GM12873 (cell line): ENCODE measurements around the gene ARFIP2.

Experiments
- TF ChIP-seq, protein P1 (sequence below): IDR thresholded peaks from 2 replicates; pipeline ENCODE4 v1.5.1; 2012; ENCODE audit warnings: low read depth, mild to moderate bottlenecking, moderate library complexity, low read length, control low read depth; ENCODE audit not compliant: insufficient read depth; ENCODE audit errors: missing control alignments

The ARFIP2 gene

GRCh38 chr11:6438979-6439571, 42.1 kb downstream of the ARFIP2 start:
- TF ChIP-seq, protein P1, sequence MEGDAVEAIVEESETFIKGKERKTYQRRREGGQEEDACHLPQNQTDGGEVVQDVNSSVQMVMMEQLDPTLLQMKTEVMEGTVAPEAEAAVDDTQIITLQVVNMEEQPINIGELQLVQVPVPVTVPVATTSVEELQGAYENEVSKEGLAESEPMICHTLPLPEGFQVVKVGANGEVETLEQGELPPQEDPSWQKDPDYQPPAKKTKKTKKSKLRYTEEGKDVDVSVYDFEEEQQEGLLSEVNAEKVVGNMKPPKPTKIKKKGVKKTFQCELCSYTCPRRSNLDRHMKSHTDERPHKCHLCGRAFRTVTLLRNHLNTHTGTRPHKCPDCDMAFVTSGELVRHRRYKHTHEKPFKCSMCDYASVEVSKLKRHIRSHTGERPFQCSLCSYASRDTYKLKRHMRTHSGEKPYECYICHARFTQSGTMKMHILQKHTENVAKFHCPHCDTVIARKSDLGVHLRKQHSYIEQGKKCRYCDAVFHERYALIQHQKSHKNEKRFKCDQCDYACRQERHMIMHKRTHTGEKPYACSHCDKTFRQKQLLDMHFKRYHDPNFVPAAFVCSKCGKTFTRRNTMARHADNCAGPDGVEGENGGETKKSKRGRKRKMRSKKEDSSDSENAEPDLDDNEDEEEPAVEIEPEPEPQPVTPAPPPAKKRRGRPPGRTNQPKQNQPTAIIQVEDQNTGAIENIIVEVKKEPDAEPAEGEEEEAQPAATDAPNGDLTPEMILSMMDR: peak; percentile 74

- TF ChIP-seq, protein P1: no peak
Measured at GRCh38 chr11:6437993-6438392, 43.1 kb downstream of the ARFIP2 start.

GRCh38 chr11:6437423-6437822, 43.7 kb downstream of the ARFIP2 start:
- TF ChIP-seq, protein P1: no peak

- TF ChIP-seq, protein P1: no peak
Measured at GRCh38 chr11:6433998-6434660, 47.0 kb downstream of the ARFIP2 start.

- TF ChIP-seq, protein P1: no peak
Measured at GRCh38 chr11:6431861-6432260, 49.3 kb downstream of the ARFIP2 start.

GRCh38 chr11:6427516-6427915, 53.6 kb downstream of the ARFIP2 start:
- TF ChIP-seq, protein P1: no peak
